A673 (cell line): ENCODE measurements around the gene GUK1. TPM values are rescaled to one million over a fixed set of nuclear protein-coding genes. Genes with fewer than 3 reads are reported as not detected.
"Not testable (repeated sequence)": the region's sequence is repeated elsewhere in the genome, so short reads cannot be mapped to it uniquely, and the experiment has no call there.

Experiments
- BruUV-seq: library from RNA; stranded (reverse); fragments of 400-500 nt; replicated peaks from 2 replicates; lab custom pipeline; 2021; lab: Mats Ljungman, UMichigan
- CTCF ChIA-PET: fragments of 300-600 bp; sonication (Branson Sonifier 250); formaldehyde crosslinking; loops from one replicate; lab custom pipeline; 2022; ENCODE audit warnings: antibody characterized with exemption; lab: Charles Lee
- POLR2A ChIA-PET: fragments of 300-600 bp; sonication (Branson Sonifier 250); formaldehyde crosslinking; loops from one replicate; lab custom pipeline; 2022; ENCODE audit warnings: antibody characterized with exemption; ENCODE audit not compliant: low non-redundant PET; lab: Charles Lee
- DNase-seq: peaks from one replicate; pipeline ENCODE4 v3.0.0-alpha.2; 2015; ENCODE audit warnings: low spot score
- H3K27ac ChIP-seq: fragments of 200-600 bp; sonication (generic); 2 replicates; pipeline ENCODE4 v1.5.1; 2016; ENCODE audit warnings: mixed run types, low read depth, mild to moderate bottlenecking, mixed read lengths, antibody characterized with exemption, low read length; ENCODE audit not compliant: poor library complexity, severe bottlenecking
- H3K27me3 ChIP-seq: fragments of 200-600 bp; sonication (generic); replicated peaks from 2 replicates; pipeline ENCODE4 v1.6.1; 2017; ENCODE audit warnings: mixed run types, low read depth, mild to moderate bottlenecking, mixed read lengths, antibody characterized with exemption, low read length; ENCODE audit not compliant: insufficient read depth, poor library complexity
- H3K36me3 ChIP-seq: fragments of 200-600 bp; sonication (generic); 2 replicates; pipeline ENCODE4 v1.6.1; 2016; ENCODE audit warnings: mixed run types, mild to moderate bottlenecking, mixed read lengths, antibody characterized with exemption, low read length; ENCODE audit not compliant: insufficient read depth, poor library complexity, severe bottlenecking
- H3K4me1 ChIP-seq: fragments of 200-600 bp; sonication (generic); 2 replicates; pipeline ENCODE4 v1.6.1; 2017; ENCODE audit warnings: mixed run types, mild to moderate bottlenecking, mixed read lengths, antibody characterized with exemption, low read length; ENCODE audit not compliant: insufficient read depth, poor library complexity, severe bottlenecking
- H3K4me3 ChIP-seq: fragments of 200-600 bp; sonication (generic); 2 replicates; pipeline ENCODE4 v1.5.1; 2016; ENCODE audit warnings: low read depth, mixed run types, mild to moderate bottlenecking, mixed read lengths, low read length; ENCODE audit not compliant: poor library complexity, severe bottlenecking
- H3K9me3 ChIP-seq: fragments of 200-600 bp; sonication (generic); 2 replicates; pipeline ENCODE4 v1.6.1; 2016; ENCODE audit warnings: mixed run types, low read depth, mild to moderate bottlenecking, mixed read lengths, antibody characterized with exemption, low read length; ENCODE audit not compliant: poor library complexity, severe bottlenecking
- EZH2 ChIP-seq: fragments of 200-600 bp; sonication (generic); IDR thresholded peaks from 2 replicates; pipeline ENCODE4 v1.6.1; 2017; ENCODE audit warnings: borderline replicate concordance, low read depth, mild to moderate bottlenecking, mixed read lengths, antibody characterized with exemption, low read length; ENCODE audit not compliant: poor library complexity, severe bottlenecking
- intact Hi-C: fragments of 100-400 bp; cut with micrococcal nuclease; formaldehyde crosslinking; loops from one replicate; pipeline ENCODE4 v1.10.0; 2022; ENCODE audit not compliant: unreplicated experiment
- total RNA-seq: library from RNA; stranded (reverse); gene quantifications from 2 replicates; pipeline ENCODE4 v1.2.3, GENCODE V29; 2021
- TF ChIP-seq, protein P1 (sequence below): fragments of 300-800, 200-600 bp; sonication (generic); conservative IDR thresholded peaks from 2 replicates; pipeline ENCODE4 v1.5.1; 2017; ENCODE audit warnings: low read depth, mild to moderate bottlenecking, antibody characterized with exemption, low read length, moderate library complexity, mixed read lengths

GUK1 gene
- total RNA-seq, 1 experiment from 2014 or later: 130 TPM

DNA sequence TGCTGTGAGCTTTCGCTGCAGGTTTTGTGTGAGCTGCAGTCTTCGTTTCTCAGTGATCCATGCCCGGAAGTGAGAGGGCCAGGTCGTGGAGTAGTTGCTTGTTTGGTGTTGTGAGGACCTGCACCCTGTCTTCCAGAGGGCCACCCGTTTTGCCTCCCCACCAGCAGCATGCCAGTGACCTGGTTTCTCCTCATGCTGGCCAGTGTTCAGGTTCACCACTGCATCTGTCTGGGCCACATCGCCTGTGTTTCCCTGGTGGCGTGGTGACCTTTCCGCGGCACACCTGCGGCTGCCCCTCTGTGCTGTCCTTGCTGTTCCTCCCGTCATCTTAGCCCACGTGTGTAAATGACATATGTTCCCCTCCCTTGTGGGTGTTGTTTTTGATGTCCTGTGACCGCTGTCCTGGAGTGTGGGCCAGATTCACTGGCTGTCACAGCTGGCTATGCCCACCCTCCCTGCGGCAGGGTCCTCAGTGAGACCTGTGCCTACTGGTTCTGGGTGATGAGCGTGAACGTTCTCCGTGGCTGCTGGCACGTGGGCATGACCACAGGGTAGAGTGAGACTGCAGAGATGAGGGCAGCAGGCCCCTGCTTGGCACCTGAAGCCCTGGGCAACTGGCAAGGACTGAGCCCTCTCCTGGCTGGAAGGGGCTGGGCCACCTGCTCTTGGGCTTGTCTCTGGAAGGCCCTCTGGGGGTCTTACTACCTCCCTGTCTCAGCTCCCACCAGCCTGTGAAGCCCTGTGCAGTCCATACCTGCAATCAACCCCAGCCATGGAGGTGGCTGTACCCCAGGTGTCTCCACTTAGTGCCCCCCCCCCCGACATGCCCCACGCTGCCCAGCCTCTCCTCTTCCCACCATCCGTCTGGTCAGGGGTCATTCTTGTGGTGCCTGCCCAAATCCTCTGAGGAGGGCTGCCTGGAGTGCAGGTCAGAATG is 32.8 kb downstream of the GUK1 start:
- H3K27me3 ChIP-seq: no peaks in the 10 kb centered on the region
- H3K4me1 ChIP-seq: no peaks in the 10 kb centered on the region
- ChIA-PET CTCF (no interaction called here), POLR2A (no interaction called here)
- no peaks in the 10 kb centered on the region for H3K36me3 ChIP-seq
- no peak for DNase-seq
- TF ChIP-seq, protein P1, sequence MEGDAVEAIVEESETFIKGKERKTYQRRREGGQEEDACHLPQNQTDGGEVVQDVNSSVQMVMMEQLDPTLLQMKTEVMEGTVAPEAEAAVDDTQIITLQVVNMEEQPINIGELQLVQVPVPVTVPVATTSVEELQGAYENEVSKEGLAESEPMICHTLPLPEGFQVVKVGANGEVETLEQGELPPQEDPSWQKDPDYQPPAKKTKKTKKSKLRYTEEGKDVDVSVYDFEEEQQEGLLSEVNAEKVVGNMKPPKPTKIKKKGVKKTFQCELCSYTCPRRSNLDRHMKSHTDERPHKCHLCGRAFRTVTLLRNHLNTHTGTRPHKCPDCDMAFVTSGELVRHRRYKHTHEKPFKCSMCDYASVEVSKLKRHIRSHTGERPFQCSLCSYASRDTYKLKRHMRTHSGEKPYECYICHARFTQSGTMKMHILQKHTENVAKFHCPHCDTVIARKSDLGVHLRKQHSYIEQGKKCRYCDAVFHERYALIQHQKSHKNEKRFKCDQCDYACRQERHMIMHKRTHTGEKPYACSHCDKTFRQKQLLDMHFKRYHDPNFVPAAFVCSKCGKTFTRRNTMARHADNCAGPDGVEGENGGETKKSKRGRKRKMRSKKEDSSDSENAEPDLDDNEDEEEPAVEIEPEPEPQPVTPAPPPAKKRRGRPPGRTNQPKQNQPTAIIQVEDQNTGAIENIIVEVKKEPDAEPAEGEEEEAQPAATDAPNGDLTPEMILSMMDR: no peak
- peak overlapping the region; percentile 16 for H3K27ac ChIP-seq
- intact Hi-C loops: no loop called here
- H3K4me3 ChIP-seq: no peak overlapping the region
- BruUV-seq: no TSS peak
- H3K9me3 ChIP-seq: no peaks in the 10 kb centered on the region

DNA sequence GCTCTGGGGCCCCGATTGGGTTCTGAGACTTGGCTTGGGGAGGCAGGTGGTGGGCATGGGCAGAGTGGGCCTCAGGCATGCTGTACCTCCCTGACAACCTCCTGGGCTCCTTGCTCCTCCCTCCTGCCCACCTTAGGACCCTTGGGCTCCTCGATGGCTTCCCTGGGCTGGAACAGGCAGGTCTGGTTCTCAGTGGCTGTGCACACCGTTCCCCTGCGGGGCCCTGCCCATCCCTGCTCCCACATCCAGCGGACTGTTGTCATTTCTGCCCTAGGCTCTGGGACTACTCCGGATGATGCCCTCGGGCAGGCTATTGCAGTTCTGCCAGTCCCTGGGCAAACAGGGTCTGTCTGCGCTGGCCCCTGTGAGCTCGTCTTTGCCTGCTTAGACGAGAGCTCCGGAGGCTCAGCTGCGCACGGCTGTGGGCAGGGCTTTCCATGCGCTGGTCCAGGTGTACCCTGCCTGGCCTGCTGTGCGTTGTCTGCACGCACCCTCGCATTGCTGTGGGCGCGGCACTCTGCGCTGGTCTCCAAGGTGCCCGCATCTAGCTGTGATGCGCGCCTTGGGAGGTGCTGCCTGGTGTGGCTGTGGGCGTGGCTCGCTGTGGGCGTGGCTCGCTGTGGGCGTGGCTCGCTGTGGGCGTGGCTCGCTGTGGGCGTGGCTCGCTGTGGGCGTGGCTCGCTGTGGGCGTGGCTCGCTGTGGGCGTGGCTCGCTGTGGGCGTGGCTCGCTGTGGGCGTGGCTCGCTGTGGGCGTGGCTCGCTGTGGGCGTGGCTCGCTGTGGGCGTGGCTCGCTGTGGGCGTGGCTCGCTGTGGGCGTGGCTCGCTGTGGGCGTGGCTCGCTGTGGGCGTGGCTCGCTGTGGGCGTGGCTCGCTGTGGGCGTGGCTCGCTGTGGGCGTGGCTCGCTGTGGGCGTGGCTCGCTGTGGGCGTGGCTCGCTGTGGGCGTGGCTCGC is 33.7 kb downstream of the GUK1 start:
- H3K27ac ChIP-seq, intact Hi-C loops, H3K9me3 ChIP-seq, CTCF ChIA-PET, DNase-seq, BruUV-seq, H3K4me1 ChIP-seq, H3K4me3 ChIP-seq, H3K27me3 ChIP-seq, H3K36me3 ChIP-seq: not testable (repeated sequence)
- POLR2A ChIA-PET: interaction anchor here (0.5 kb wide), 1 partner anchor 314 kb away, joined by 6 read pairs; no protein-coding TSS in a partner anchor

DNA sequence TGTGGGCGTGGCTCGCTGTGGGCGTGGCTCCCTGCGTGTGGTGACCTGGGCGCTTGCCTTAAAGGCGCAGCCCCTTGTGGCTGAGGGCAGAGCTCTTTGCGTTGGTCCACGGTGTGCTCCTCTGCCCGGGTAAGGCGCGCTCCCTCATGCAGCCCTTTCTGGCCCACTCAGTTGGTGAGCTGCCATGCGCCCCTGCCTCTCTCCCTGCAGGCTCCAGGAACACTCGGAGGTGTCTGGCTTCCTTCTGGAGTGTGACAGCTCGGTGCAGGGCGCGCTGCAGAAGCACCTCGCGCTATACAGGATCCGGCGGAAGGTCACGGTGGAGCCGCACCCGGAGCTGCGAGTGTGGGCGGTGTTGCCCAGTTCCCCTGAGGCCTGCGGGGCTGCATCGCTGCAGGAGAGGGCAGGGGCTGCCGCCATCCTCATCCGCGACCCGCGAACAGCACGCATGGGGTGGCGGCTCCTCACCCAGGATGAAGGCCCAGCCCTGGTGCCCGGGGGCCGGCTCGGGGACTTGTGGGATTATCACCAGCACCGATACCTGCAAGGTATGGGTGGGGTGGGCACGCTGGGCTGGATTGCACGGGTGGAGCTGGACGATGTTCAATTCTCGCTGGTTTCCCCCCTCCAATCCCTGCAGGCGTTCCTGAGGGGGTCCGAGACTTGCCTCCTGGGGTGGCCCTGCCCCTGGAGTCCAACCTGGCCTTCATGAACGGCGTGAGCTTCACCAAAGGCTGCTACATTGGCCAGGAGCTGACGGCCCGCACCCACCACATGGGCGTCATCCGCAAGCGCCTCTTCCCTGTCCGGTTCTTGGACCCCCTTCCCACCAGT is 34.6 kb downstream of the GUK1 start:
- no peak for DNase-seq
- CTCF ChIA-PET: no interaction called here
- H3K36me3 ChIP-seq: no peaks in the 10 kb centered on the region
- no peak overlapping the region for H3K4me3 ChIP-seq
- H3K27me3 ChIP-seq: no peaks in the 10 kb centered on the region
- no peaks in the 10 kb centered on the region for H3K4me1 ChIP-seq
- intact Hi-C loops: no loop called here
- no TSS peak for BruUV-seq
- no peak overlapping the region for H3K27ac ChIP-seq
- H3K9me3 ChIP-seq: no peaks in the 10 kb centered on the region
- TF ChIP-seq EZH2: no peak
- TF ChIP-seq, protein P1: no peak
- POLR2A ChIA-PET: interaction anchor here (0.5 kb wide), 1 partner anchor 314 kb away, joined by 6 read pairs; no protein-coding TSS in a partner anchor
